ENCODE measurements around the gene CA11.

Gene CA11

DNA sequence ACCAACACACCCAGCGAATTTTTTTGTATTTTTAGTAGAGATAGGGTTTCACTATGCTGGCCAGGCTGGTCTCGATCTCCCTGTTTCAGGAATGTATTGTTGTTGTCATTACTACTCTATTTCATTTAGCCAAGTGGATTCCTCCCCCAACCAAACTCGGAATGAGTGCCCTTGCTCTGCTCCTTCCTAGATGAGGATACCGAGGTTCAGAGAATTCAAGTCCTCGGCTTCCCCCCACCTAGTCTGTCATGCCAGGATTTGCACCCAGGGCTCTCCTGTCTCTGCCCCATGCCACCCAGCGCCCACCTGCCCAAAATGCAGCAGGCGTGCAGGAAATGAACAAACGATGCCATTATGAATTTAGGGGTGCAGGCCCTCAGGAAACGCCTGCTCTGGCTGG, 43.0 kb downstream of the CA11 start:
- TF ChIP-seq, protein P1, sequence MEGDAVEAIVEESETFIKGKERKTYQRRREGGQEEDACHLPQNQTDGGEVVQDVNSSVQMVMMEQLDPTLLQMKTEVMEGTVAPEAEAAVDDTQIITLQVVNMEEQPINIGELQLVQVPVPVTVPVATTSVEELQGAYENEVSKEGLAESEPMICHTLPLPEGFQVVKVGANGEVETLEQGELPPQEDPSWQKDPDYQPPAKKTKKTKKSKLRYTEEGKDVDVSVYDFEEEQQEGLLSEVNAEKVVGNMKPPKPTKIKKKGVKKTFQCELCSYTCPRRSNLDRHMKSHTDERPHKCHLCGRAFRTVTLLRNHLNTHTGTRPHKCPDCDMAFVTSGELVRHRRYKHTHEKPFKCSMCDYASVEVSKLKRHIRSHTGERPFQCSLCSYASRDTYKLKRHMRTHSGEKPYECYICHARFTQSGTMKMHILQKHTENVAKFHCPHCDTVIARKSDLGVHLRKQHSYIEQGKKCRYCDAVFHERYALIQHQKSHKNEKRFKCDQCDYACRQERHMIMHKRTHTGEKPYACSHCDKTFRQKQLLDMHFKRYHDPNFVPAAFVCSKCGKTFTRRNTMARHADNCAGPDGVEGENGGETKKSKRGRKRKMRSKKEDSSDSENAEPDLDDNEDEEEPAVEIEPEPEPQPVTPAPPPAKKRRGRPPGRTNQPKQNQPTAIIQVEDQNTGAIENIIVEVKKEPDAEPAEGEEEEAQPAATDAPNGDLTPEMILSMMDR (IDR thresholded peaks at IDR 0.05; ENCODE audit: low read length) = no peak
- TF ChIP-seq EZH2 (IDR thresholded peaks at IDR 0.05; ENCODE audit: borderline replicate concordance, low read length) = no peak
- H3K9ac ChIP-seq (ENCODE audit: low read length) = no peak overlapping the region
- H4K20me1 ChIP-seq (ENCODE audit: insufficient read depth, low read length) = no peaks in the 10 kb centered on the region
- H3K27me3 ChIP-seq (ENCODE audit: insufficient read depth, low read length) = peaks cover 1% of the 10 kb centered on the region; the same call in 1 of the 2 replicates
- no peak overlapping the region for H3K4me3 ChIP-seq (ENCODE audit: low read depth, low read length, poor library complexity, severe bottlenecking)
- H3K4me1 ChIP-seq (ENCODE audit: insufficient read depth, low read length, severe bottlenecking) = no peaks in the 10 kb centered on the region
- H3K9me2 ChIP-seq (ENCODE audit: low read depth, low read length) = no peaks in the 10 kb centered on the region
- H3K27ac ChIP-seq (ENCODE audit: low read depth, low read length, poor library complexity, severe bottlenecking) = no peak overlapping the region
- H3K36me3 ChIP-seq (ENCODE audit: insufficient read depth, low read length) = no peaks in the 10 kb centered on the region; the same call in 1 of the 2 replicates
- no peaks in the 10 kb centered on the region for H3K79me2 ChIP-seq (ENCODE audit: insufficient read depth, low read length)
- no peaks in the 10 kb centered on the region for H3K9me3 ChIP-seq (ENCODE audit: low read length)
- H3K4me2 ChIP-seq (ENCODE audit: low read length) = no peak overlapping the region
- H3F3A ChIP-seq (ENCODE audit: insufficient read depth, low read length) = no peaks in the 10 kb centered on the region
- no peak overlapping the region for H2AFZ ChIP-seq (ENCODE audit: low read length)

DNA sequence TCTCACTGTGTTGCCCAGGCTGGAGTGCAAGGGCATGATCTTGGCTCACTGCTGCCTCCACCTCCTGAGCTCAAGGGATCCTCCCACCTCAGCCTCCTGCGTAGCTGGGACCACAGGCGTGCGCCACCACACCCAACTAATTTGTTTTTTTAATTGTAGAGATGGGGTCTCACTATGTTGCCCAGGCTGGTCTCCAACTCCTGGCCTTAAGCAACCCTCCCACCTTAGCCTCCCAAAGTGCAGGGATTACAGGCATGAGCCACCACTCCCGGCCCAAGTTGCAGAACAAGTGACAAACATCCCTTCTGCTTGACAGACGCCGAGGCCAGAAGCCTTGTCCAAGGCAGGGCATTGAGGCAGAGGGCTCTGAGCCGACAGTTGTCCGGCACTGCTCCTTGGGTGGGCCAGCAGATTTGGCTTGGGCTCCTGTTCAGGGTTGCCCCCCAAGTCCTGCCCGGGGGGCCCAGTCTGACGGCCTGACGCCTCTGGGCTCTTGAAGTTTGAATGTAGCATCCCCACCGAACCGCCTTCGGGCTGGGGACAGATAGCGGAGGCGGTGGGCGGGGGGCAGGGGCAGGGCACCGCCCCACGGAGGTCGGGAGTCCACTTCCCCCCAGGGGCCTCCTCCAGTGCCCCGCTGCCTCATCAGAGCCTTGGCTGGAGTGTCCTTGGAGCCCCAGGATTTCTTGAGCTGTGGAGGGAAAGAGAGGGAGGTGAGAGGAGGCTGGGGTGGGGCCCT, 45.1 kb downstream of the CA11 start:
- TF ChIP-seq, protein P1 (IDR thresholded peaks at IDR 0.05; ENCODE audit: low read length) = no peak
- no peak for TF ChIP-seq EZH2 (IDR thresholded peaks at IDR 0.05; ENCODE audit: borderline replicate concordance, low read length)
- no peak overlapping the region for H3K4me2 ChIP-seq (ENCODE audit: low read length)

DNA sequence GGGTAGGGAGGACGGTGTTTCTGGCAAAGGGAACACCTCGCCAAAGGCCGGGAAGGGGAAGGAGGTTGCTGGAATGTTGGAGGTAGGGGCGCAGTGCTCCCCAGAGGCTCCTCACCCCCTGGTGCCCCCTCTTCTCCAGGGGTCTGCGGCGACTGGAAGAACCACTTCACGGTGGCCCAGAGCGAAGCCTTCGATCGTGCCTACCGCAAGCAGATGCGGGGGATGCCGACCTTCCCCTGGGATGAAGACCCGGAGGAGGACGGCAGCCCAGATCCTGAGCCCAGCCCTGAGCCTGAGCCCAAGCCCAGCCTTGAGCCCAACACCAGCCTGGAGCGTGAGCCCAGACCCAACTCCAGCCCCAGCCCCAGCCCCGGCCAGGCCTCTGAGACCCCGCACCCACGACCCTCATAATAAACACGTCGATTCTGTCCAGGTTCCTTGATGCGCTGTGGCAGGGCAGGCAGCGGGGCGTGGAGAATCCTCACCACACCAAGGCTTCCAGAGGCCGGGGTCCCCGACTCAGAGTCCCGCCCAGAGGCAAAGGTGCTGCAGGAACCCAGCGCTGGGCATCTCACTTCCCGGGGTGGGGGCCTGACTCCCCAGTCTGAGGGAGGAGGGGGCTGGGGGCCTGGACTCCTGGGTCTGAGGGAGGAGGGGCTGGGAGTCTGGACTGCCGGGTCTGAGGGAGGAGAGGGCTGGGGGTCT, 46.8 kb downstream of the CA11 start:
- H3K27me3 ChIP-seq (ENCODE audit: insufficient read depth, low read length) = peaks cover 4% of the 10 kb centered on the region; the same call in 1 of the 2 replicates
- TF ChIP-seq, protein P1 (IDR thresholded peaks at IDR 0.05; ENCODE audit: low read length) = no peak
- TF ChIP-seq EZH2 (IDR thresholded peaks at IDR 0.05; ENCODE audit: borderline replicate concordance, low read length) = no peak
- H3K4me2 ChIP-seq (ENCODE audit: low read length) = no peak overlapping the region

More for the DNA sequence above, 45.1 kb downstream of the CA11 start:
- no peaks in the 10 kb centered on the region for H4K20me1 ChIP-seq (ENCODE audit: insufficient read depth, low read length)
- no peaks in the 10 kb centered on the region for H3F3A ChIP-seq (ENCODE audit: insufficient read depth, low read length)
- no peaks in the 10 kb centered on the region for H3K9me2 ChIP-seq (ENCODE audit: low read depth, low read length)
- H2AFZ ChIP-seq (ENCODE audit: low read length) = no peak overlapping the region
- H3K27ac ChIP-seq (ENCODE audit: low read depth, low read length, poor library complexity, severe bottlenecking) = no peak overlapping the region
- H3K79me2 ChIP-seq (ENCODE audit: insufficient read depth, low read length) = no peaks in the 10 kb centered on the region
- H3K9ac ChIP-seq (ENCODE audit: low read length) = no peak overlapping the region
- H3K4me3 ChIP-seq (ENCODE audit: low read depth, low read length, poor library complexity, severe bottlenecking) = no peak overlapping the region
- H3K9me3 ChIP-seq (ENCODE audit: low read length) = no peaks in the 10 kb centered on the region
- H3K4me1 ChIP-seq (ENCODE audit: insufficient read depth, low read length, severe bottlenecking) = peaks cover 9% of the 10 kb centered on the region
- H3K27me3 ChIP-seq (ENCODE audit: insufficient read depth, low read length) = peaks cover 4% of the 10 kb centered on the region; the same call in 1 of the 2 replicates
- H3K36me3 ChIP-seq (ENCODE audit: insufficient read depth, low read length) = no peaks in the 10 kb centered on the region; the same call in 1 of the 2 replicates

More for the DNA sequence above, 46.8 kb downstream of the CA11 start:
- no peak overlapping the region for H3K4me3 ChIP-seq (ENCODE audit: low read depth, low read length, poor library complexity, severe bottlenecking)
- H3K36me3 ChIP-seq (ENCODE audit: insufficient read depth, low read length) = no peaks in the 10 kb centered on the region; the same call in 1 of the 2 replicates
- H3K9me2 ChIP-seq (ENCODE audit: low read depth, low read length) = no peaks in the 10 kb centered on the region
- no peaks in the 10 kb centered on the region for H4K20me1 ChIP-seq (ENCODE audit: insufficient read depth, low read length)
- no peak overlapping the region for H2AFZ ChIP-seq (ENCODE audit: low read length)
- H3K9ac ChIP-seq (ENCODE audit: low read length) = no peak overlapping the region
- no peaks in the 10 kb centered on the region for H3K9me3 ChIP-seq (ENCODE audit: low read length)
- no peaks in the 10 kb centered on the region for H3F3A ChIP-seq (ENCODE audit: insufficient read depth, low read length)
- H3K4me1 ChIP-seq (ENCODE audit: insufficient read depth, low read length, severe bottlenecking) = peaks cover 9% of the 10 kb centered on the region
- no peaks in the 10 kb centered on the region for H3K79me2 ChIP-seq (ENCODE audit: insufficient read depth, low read length)
- H3K27ac ChIP-seq (ENCODE audit: low read depth, low read length, poor library complexity, severe bottlenecking) = no peak overlapping the region

Measured in OCI-LY1 (cell line).